Prostate gland (tissue), 2 donors: ENCODE results near the gene CREB5.

Experiments
- POLR2A ChIP-seq: fragments of 450-650 bp; IDR thresholded peaks from one replicate; pipeline ENCODE4 v1.6.1; 2016; ENCODE audit warnings: antibody characterized with exemption, mild to moderate bottlenecking
- POLR2AphosphoS5 ChIP-seq: sonication (generic); formaldehyde crosslinking; IDR thresholded peaks from one replicate; pipeline ENCODE4 v1.6.1; 2017; ENCODE audit warnings: antibody characterized with exemption
- TF ChIP-seq, protein P1 (sequence below), 4 experiments: fragments of 200-600 bp in 2 of 4; fragments of 450-650 bp in 2 of 4; sonication (generic) in 2 of 4; IDR thresholded peaks; 1 replicate in 3 of 4; 2 replicates in 1 of 4; pipeline ENCODE4 v1.5.1; 2016 to 2019; ENCODE audit warnings: antibody characterized with exemption in 4 of 4, mild to moderate bottlenecking in 2 of 4, moderate library complexity in 2 of 4

GRCh38 chr7:28410628-28411531 lies 1.4 kb upstream of the CREB5 start:
- TF ChIP-seq POLR2AphosphoS5 (peak; percentile 22), POLR2A (no peak)
- TF ChIP-seq, protein P1, sequence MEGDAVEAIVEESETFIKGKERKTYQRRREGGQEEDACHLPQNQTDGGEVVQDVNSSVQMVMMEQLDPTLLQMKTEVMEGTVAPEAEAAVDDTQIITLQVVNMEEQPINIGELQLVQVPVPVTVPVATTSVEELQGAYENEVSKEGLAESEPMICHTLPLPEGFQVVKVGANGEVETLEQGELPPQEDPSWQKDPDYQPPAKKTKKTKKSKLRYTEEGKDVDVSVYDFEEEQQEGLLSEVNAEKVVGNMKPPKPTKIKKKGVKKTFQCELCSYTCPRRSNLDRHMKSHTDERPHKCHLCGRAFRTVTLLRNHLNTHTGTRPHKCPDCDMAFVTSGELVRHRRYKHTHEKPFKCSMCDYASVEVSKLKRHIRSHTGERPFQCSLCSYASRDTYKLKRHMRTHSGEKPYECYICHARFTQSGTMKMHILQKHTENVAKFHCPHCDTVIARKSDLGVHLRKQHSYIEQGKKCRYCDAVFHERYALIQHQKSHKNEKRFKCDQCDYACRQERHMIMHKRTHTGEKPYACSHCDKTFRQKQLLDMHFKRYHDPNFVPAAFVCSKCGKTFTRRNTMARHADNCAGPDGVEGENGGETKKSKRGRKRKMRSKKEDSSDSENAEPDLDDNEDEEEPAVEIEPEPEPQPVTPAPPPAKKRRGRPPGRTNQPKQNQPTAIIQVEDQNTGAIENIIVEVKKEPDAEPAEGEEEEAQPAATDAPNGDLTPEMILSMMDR (IDR thresholded peaks at IDR 0.05), result no peak
